Measurements from ENCODE around the gene HNRNPR. TPM values are rescaled to one million over a fixed set of nuclear protein-coding genes. Genes with fewer than 3 reads are reported as not detected.
A peak's percentile ranks its signal among the peaks of the same experiment; 100 is the strongest.

The HNRNPR gene
- total and polyA plus RNA-seq, 9 of the 15 experiments (the other 6 are each of a cell fraction or from before 2014, with no cell fraction given): 80.9 to 372 (median 301) TPM

- TF ChIP-seq RFX7 (CRISPR knock-in tag; IDR thresholded peaks at IDR 0.05): no peak
- no peak for TF ChIP-seq MITF (IDR thresholded peaks at IDR 0.05)
- no peak for TF ChIP-seq HES1 (IDR thresholded peaks at IDR 0.05; ENCODE audit: low read depth)
- TF ChIP-seq NR2C1 (IDR thresholded peaks at IDR 0.05): peak; percentile 61; the same call in 1 of the 2 replicates
- TF ChIP-seq NR2C1 (tag; IDR thresholded peaks at IDR 0.05): peak; percentile 77
- TF ChIP-seq JUND (IDR thresholded peaks at IDR 0.05; ENCODE audit: borderline replicate concordance, low read depth, low read length): peak; percentile 89
- TF ChIP-seq JUND (tag; IDR thresholded peaks at IDR 0.05; ENCODE audit: borderline replicate concordance, low read depth, low read length): peak; percentile 77; the same call in 1 of the 3 replicates
- no peak for TF ChIP-seq BMI1 (IDR thresholded peaks at IDR 0.05; ENCODE audit: low read length)
- TF ChIP-seq SMARCA4 (IDR thresholded peaks at IDR 0.05): peak; percentile 88
- TF ChIP-seq E2F4 (CRISPR knock-in tag; IDR thresholded peaks at IDR 0.05; ENCODE audit: low read depth): no peak
- TF ChIP-seq FOXA1 (IDR thresholded peaks at IDR 0.05; ENCODE audit: borderline replicate concordance): no peak
- peak; percentile 43; the same call in 1 of the 2 replicates for TF ChIP-seq TAF7 (tag; IDR thresholded peaks at IDR 0.05)
- no peak for TF ChIP-seq ZNF408 (CRISPR knock-in tag; IDR thresholded peaks at IDR 0.05; ENCODE audit: low read depth)
- TF ChIP-seq SAFB (IDR thresholded peaks at IDR 0.05; ENCODE audit: borderline replicate concordance, low read depth, low read length): no peak
- TF ChIP-seq FOXO4 (CRISPR knock-in tag; IDR thresholded peaks at IDR 0.05): no peak
- TF ChIP-seq SMARCE1 (IDR thresholded peaks at IDR 0.05): peak; percentile 91
- no peak for TF ChIP-seq ILF3 (IDR thresholded peaks at IDR 0.05; ENCODE audit: borderline replicate concordance)
- no peak for TF ChIP-seq PBX2 (CRISPR knock-in tag; IDR thresholded peaks at IDR 0.05; ENCODE audit: low read depth)
- TF ChIP-seq PBX2 (tag; conservative IDR thresholded peaks at IDR 0.05; ENCODE audit: low read depth): peak; percentile 42
- 0 out of 2 replicates have a peak, but pooled peaks have one; percentile 24 for TF ChIP-seq SP1 (CRISPR knock-in tag; IDR thresholded peaks at IDR 0.05)
- TF ChIP-seq ZSCAN32 (CRISPR knock-in tag; IDR thresholded peaks at IDR 0.05): no peak
- TF ChIP-seq CC2D1A (IDR thresholded peaks at IDR 0.05): no peak
- peak; percentile 70 for TF ChIP-seq ELF1 (tag; IDR thresholded peaks at IDR 0.05)
Measured at GRCh38 chr1:23384312-23385058, 40.4 kb upstream of the HNRNPR start (continued).

Measured in K562 (cell line).